ENCODE results near the gene POLRMT.
"Not testable (repeated sequence)": the region's sequence is repeated elsewhere in the genome, so short reads cannot be mapped to it uniquely, and the experiment has no call there.

The POLRMT gene

GRCh38 chr19:607301-608154, 25.8 kb downstream of the POLRMT start:
- DNase-seq (ENCODE audit: low read depth) = no peak
- TF ChIP-seq CTCF (IDR thresholded peaks at IDR 0.05; ENCODE audit: low read depth, low read length, missing control alignments) = no peak
- no peak overlapping the region for H3K4me3 ChIP-seq (ENCODE audit: low read depth, low read length)

GRCh38 chr19:605061-605971, 28.0 kb downstream of the POLRMT start:
- H3K4me3 ChIP-seq (ENCODE audit: low read depth, low read length) = not testable (repeated sequence)

GRCh38 chr19:604355-604754, 29.0 kb downstream of the POLRMT start:
- DNase-seq (ENCODE audit: low read depth) = no peak
- no peak overlapping the region for H3K4me3 ChIP-seq (ENCODE audit: low read depth, low read length)
- TF ChIP-seq CTCF (IDR thresholded peaks at IDR 0.05; ENCODE audit: low read depth, low read length, missing control alignments) = no peak

More at GRCh38 chr19:605061-605971, 28.0 kb downstream of the POLRMT start:
- not testable (repeated sequence) for DNase-seq (ENCODE audit: low read depth)

- not testable (repeated sequence) for DNase-seq (ENCODE audit: low read depth)
Observed at GRCh38 chr19:603779-604178, 29.6 kb downstream of the POLRMT start.

DNA sequence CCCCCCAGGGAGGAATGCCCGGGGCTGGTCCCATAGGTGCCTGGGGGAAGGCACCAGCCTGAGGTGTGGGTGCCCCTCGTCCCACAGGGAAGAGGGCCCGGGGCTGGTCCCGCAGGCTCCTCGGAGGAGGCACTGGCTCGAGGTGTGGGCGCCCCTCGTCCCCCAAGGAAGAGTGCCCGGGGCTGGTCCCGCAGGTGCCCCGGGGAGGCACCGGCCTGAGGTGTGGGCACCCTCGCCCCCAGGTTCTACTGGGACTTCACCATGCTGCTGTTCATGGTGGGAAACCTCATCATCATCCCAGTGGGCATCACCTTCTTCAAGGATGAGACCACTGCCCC, 30.1 kb downstream of the POLRMT start:
- not testable (repeated sequence) for H3K4me3 ChIP-seq (ENCODE audit: low read depth, low read length); DNase-seq (ENCODE audit: low read depth)

More at GRCh38 chr19:603779-604178, 29.6 kb downstream of the POLRMT start:
- not testable (repeated sequence) for H3K4me3 ChIP-seq (ENCODE audit: low read depth, low read length)

DNA sequence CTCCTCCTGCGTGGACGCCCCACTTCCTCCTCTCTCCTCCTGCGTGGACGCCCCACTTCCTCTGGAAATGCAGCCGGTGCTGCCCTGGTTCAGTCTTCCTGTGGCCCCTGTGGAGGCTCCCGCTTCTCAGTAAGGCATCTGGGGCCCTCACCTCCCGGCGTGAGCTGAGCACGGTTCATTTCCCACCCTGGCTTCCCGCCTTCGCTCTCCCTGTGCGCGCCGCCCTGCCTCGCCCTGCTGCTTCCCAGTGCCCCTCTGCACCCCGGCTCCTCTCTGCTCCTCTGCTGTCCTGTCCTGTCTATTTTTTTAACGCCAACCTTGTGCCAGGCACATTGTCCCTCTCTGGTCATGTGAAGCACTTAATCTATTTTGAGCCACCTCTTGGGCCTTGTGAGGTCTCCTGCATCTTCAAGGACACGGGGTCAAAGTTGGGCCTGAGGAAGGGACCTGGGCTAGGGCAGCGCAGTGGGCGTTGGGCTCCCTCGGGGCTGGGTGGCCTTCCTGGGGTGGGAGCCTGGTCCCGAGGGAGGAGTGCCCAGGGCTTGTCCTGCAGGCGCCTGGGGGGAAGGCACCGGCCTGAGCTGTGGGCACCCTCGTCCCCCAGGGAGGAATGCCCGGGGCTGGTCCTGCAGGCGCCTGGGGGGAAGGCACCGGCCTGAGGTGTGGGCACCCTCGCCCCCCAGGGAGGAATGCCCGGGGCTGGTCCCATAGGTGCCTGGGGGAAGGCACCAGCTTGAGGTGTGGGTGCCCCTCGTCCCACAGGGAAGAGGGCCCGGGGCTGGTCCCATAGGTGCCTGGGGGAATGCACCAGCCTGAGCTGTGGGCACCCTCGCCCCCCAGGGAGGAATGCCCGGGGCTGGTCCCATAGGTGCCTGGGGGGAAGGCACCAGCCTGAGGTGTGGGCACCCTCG, 30.7 kb downstream of the POLRMT start:
- TF ChIP-seq CTCF (IDR thresholded peaks at IDR 0.05; ENCODE audit: low read depth, low read length, missing control alignments) = no peak
- no peak overlapping the region for H3K4me3 ChIP-seq (ENCODE audit: low read depth, low read length)
- no peak for DNase-seq (ENCODE audit: low read depth)

GRCh38 chr19:601790-602189, 31.5 kb downstream of the POLRMT start:
- no peak for DNase-seq (ENCODE audit: low read depth)
- no peak for TF ChIP-seq CTCF (IDR thresholded peaks at IDR 0.05; ENCODE audit: low read depth, low read length, missing control alignments)
- no peak overlapping the region for H3K4me3 ChIP-seq (ENCODE audit: low read depth, low read length)

- H3K4me3 ChIP-seq (ENCODE audit: low read depth, low read length) = no peak overlapping the region
- DNase-seq (ENCODE audit: low read depth) = no peak
- no peak for TF ChIP-seq CTCF (IDR thresholded peaks at IDR 0.05; ENCODE audit: low read depth, low read length, missing control alignments)
Observed at GRCh38 chr19:601310-601709, 32.0 kb downstream of the POLRMT start.

Measured in GM12864 (cell line).